NCI-H2081 treated with DMSO at 0.1 percent for 48 hours (cell line): ENCODE measurements around the gene ZDHHC19.
"Not testable (repeated sequence)": the region's sequence is repeated elsewhere in the genome, so short reads cannot be mapped to it uniquely, and the experiment has no call there.

Experiments used
- DNase-seq: peaks from one replicate; lab custom pipeline; 2025; lab: John Stamatoyannopoulos, UW

Gene ZDHHC19

GRCh38 chr3:196203846-196204245, 7.4 kb downstream of the ZDHHC19 start:
- no peak for DNase-seq

- DNase-seq, result no peak
These were observed 8.7 kb downstream of the ZDHHC19 start for GRCh38 chr3:196202516-196202970.

GRCh38 chr3:196198771-196199753, 12.1 kb downstream of the ZDHHC19 start:
- no peak for DNase-seq

GRCh38 chr3:196198081-196198675, 13.0 kb downstream of the ZDHHC19 start:
- DNase-seq, result no peak

- DNase-seq, result no peak
These were observed 13.7 kb downstream of the ZDHHC19 start for GRCh38 chr3:196197524-196197923.

- no peak for DNase-seq
These were observed 15.4 kb downstream of the ZDHHC19 start for GRCh38 chr3:196195664-196196265.

- no peak for DNase-seq
These were observed 16.7 kb downstream of the ZDHHC19 start for GRCh38 chr3:196194542-196194915.

- no peak for DNase-seq
These were observed 17.3 kb downstream of the ZDHHC19 start for GRCh38 chr3:196193736-196194541.

GRCh38 chr3:196193133-196193735, 18.0 kb downstream of the ZDHHC19 start:
- DNase-seq, result no peak

- DNase-seq, result no peak
These were observed 18.6 kb downstream of the ZDHHC19 start for GRCh38 chr3:196192524-196193051.

GRCh38 chr3:196192036-196192523, 19.1 kb downstream of the ZDHHC19 start:
- no peak for DNase-seq

GRCh38 chr3:196189566-196190347, 21.4 kb downstream of the ZDHHC19 start:
- DNase-seq, result no peak

- peak; percentile 19 for DNase-seq
These were observed 24.3 kb downstream of the ZDHHC19 start for GRCh38 chr3:196186651-196187573.

GRCh38 chr3:196184881-196185280, 26.3 kb downstream of the ZDHHC19 start:
- DNase-seq, result no peak

- DNase-seq, result not testable (repeated sequence)
These were observed 27.1 kb downstream of the ZDHHC19 start for GRCh38 chr3:196184169-196184432.

- DNase-seq, result no peak
These were observed 30.1 kb downstream of the ZDHHC19 start for GRCh38 chr3:196181127-196181546.

- DNase-seq, result no peak
These were observed 30.9 kb downstream of the ZDHHC19 start for GRCh38 chr3:196180346-196180745.

GRCh38 chr3:196179380-196180308, 31.6 kb downstream of the ZDHHC19 start:
- peak; percentile 42 for DNase-seq
